H1 (cell line): ENCODE data around the gene OXLD1. TPM values are rescaled to one million over a fixed set of nuclear protein-coding genes. Genes with fewer than 3 reads are reported as not detected.
A peak's percentile ranks its signal among the peaks of the same experiment; 100 is the strongest.

Experiments
- BACH1 ChIP-seq: IDR thresholded peaks from 2 replicates; pipeline ENCODE4 v1.6.1; 2012; ENCODE audit warnings: low read length, improper control_type of control experiment
- BCL11A ChIP-seq, 2 experiments: IDR thresholded peaks; one replicate each; pipeline ENCODE4 v1.6.1; 2011; ENCODE audit warnings: low read depth in 2 of 2, low read length in 2 of 2, mild to moderate bottlenecking in 2 of 2
- CHD2 ChIP-seq: IDR thresholded peaks from 2 replicates; pipeline ENCODE4 v1.6.1; 2012; ENCODE audit warnings: low read length, improper control_type of control experiment
- CREB1 ChIP-seq: IDR thresholded peaks from 2 replicates; pipeline ENCODE4 v1.6.1; 2012; ENCODE audit warnings: inconsistent platforms
- CTBP2 ChIP-seq: IDR thresholded peaks from 2 replicates; pipeline ENCODE4 v1.7.0; 2011; ENCODE audit warnings: borderline replicate concordance, mild to moderate bottlenecking, moderate library complexity, mixed read lengths, low read length; ENCODE audit not compliant: insufficient read depth, insufficient read length
- EGR1 ChIP-seq: IDR thresholded peaks from 2 replicates; pipeline ENCODE4 v1.6.1; 2011; ENCODE audit warnings: low read depth, low read length, borderline replicate concordance
- EP300 ChIP-seq, 2 experiments: IDR thresholded peaks; 1 replicate in 1 of 2; 2 replicates in 1 of 2; pipeline ENCODE4 v1.6.1; 2011 to 2012; ENCODE audit warnings: low read depth in 2 of 2, low read length in 2 of 2, mild to moderate bottlenecking in 2 of 2, borderline replicate concordance in 1 of 2, inconsistent platforms in 1 of 2, moderate library complexity in 1 of 2
- EZH2 ChIP-seq: fragments of 200-600 bp; sonication (generic); IDR thresholded peaks from 2 replicates; pipeline ENCODE4 v1.7.1; 2012; ENCODE audit warnings: low read depth, mild to moderate bottlenecking, moderate library complexity, low read length, inconsistent platforms; ENCODE audit not compliant: severe bottlenecking
- GABPA ChIP-seq: IDR thresholded peaks from 2 replicates; pipeline ENCODE4 v1.6.1; 2011; ENCODE audit warnings: mild to moderate bottlenecking, low read length, moderate library complexity, borderline replicate concordance; ENCODE audit not compliant: insufficient read depth
- JUN ChIP-seq: IDR thresholded peaks from 2 replicates; pipeline ENCODE4 v1.6.1; 2011; ENCODE audit warnings: low read depth, mild to moderate bottlenecking, improper control_type of control experiment, low read length
- KDM4A ChIP-seq: IDR thresholded peaks from one replicate; pipeline ENCODE4 v1.7.1; 2012; ENCODE audit warnings: low read depth, mild to moderate bottlenecking, moderate library complexity, low read length, inconsistent platforms; ENCODE audit not compliant: severe bottlenecking
- PHF8 ChIP-seq: fragments of 200-600 bp; sonication (generic); conservative IDR thresholded peaks from 2 replicates; pipeline ENCODE4 v1.7.1; 2012; ENCODE audit warnings: low read depth, mild to moderate bottlenecking, inconsistent platforms, low read length, moderate library complexity
- RAD21 ChIP-seq, 2 experiments: IDR thresholded peaks in 1 of 2; conservative IDR thresholded peaks in 1 of 2; 2 replicates each; pipeline ENCODE4 v1.6.1; 2011; ENCODE audit warnings: low read depth in 2 of 2, low read length in 2 of 2, improper control_type of control experiment in 1 of 2, inconsistent platforms in 1 of 2, mild to moderate bottlenecking in 1 of 2, moderate library complexity in 1 of 2
- RBBP5 ChIP-seq: IDR thresholded peaks from 2 replicates; pipeline ENCODE4 v1.7.1; 2012; ENCODE audit warnings: low read depth, mild to moderate bottlenecking, inconsistent platforms, low read length, moderate library complexity, borderline replicate concordance
- SAP30 ChIP-seq: fragments of 300-600 bp; sonication (generic); IDR thresholded peaks from 2 replicates; pipeline ENCODE4 v1.7.1; 2012; ENCODE audit warnings: low read length, moderate library complexity, mild to moderate bottlenecking, inconsistent platforms; ENCODE audit not compliant: insufficient read depth, insufficient replicate concordance
- SP2 ChIP-seq: IDR thresholded peaks from 2 replicates; pipeline ENCODE4 v1.6.1; 2012; ENCODE audit warnings: mild to moderate bottlenecking, low read length, inconsistent platforms
- SUZ12 ChIP-seq: fragments of 200-600 bp; sonication (generic); IDR thresholded peaks from 2 replicates; pipeline ENCODE4 v1.6.1; 2012; ENCODE audit warnings: mild to moderate bottlenecking, inconsistent platforms, low read length, moderate library complexity, mixed read lengths
- TAF1 ChIP-seq: IDR thresholded peaks from 2 replicates; pipeline ENCODE4 v1.6.1; 2011; ENCODE audit warnings: mild to moderate bottlenecking, low read depth, low read length
- TBP ChIP-seq: IDR thresholded peaks from 2 replicates; pipeline ENCODE4 v1.6.1; 2011; ENCODE audit warnings: low read depth, low read length, improper control_type of control experiment
- TCF12 ChIP-seq: IDR thresholded peaks from 2 replicates; pipeline ENCODE4 v1.6.1; 2011; ENCODE audit warnings: low read depth, mild to moderate bottlenecking, low read length
- TEAD4 ChIP-seq: IDR thresholded peaks from 2 replicates; pipeline ENCODE4 v1.6.1; 2012; ENCODE audit warnings: low read depth, low read length, inconsistent platforms, mixed read lengths
- ZNF274 ChIP-seq: IDR thresholded peaks from 2 replicates; pipeline ENCODE4 v1.7.0; 2012; ENCODE audit warnings: low read length, borderline replicate concordance; ENCODE audit errors: extremely low read depth
- polyA plus RNA-seq, 7 experiments: library from polyadenylated mRNA; depleted of rRNA in 3 of 7; stranded (reverse) in 5 of 7; unstranded in 2 of 7; fragments of >200 nt in 5 of 7; fragments of 200-250 nt in 2 of 7; gene quantifications; 1 replicate in 5 of 7; 2 replicates in 1 of 7; 4 replicates in 1 of 7; pipeline versions ENCODE4 v1.2.1 to v1.2.3, GENCODE V29; 2011 to 2013; ENCODE audit warnings: missing spikeins in 2 of 7, mixed read lengths in 2 of 7
- total RNA-seq: library from RNA; stranded (reverse); fragmentation: NEBNext Ultra II Directional; extraction: Animal tissue kit (Norgen Biotek cat#: 25700); gene quantifications from 2 replicates; pipeline ENCODE4 v1.2.1, GENCODE V29; 2021
- TF ChIP-seq, protein P1 (sequence below): IDR thresholded peaks from 2 replicates; pipeline ENCODE4 v1.6.1; 2012; ENCODE audit warnings: inconsistent platforms

OXLD1 gene
- total and polyA plus RNA-seq, 2 of the 8 experiments (the other 6 are each of a cell fraction or from before 2014, with no cell fraction given) = 41.5 to 61.9 TPM

DNA sequence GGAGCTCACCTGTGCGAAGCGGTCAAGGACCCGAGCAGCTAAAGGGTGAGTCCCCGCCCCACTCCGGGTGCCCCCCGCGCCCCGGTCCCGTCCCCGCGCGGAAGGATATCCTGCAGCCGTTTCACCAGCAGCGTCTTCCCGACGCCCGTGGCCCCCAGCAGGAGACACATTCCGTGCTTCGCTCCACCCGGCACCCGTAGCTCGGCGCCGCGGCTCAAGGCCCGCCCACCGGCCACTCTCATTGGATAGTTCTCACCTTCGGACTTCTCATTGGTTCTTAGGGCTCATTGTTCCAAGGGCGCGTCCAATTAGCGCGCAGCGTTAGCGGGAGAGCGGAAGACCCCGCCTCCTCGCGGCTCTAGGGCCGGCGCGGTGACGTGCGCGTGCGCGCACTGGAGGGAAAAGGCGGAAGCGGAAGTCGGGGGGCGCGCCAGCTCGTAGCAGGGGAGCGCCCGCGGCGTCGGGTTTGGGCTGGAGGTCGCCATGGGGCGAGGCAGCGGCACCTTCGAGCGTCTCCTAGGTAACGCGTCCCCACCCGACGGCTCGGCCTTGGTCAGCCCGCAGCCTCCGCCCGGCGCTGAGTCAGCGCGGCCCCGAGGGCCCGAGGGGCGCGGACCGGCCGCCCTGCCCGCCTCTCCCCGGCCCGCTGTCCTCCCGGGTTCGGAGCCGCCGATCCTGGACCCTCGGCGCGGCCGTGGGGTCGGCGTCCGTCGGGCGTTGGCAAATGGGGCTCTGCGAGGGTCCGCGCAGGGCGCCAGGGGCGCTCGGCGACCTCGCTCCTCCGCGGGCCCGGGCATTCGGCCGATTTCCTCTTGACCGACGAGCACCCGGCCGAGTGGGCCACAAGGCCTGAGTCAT, 17.4 kb upstream of the OXLD1 start, which contains the start of the genes ARL16 and HGS (continued):
- TF ChIP-seq, protein P1, sequence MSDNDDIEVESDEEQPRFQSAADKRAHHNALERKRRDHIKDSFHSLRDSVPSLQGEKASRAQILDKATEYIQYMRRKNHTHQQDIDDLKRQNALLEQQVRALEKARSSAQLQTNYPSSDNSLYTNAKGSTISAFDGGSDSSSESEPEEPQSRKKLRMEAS = peak; percentile 26; the same call in 1 of the 2 replicates
- TF ChIP-seq RAD21 (IDR thresholded peaks at IDR 0.05 in 1 of 2, conservative IDR thresholded peaks at IDR 0.05 in 1 of 2; ENCODE audit: low read depth in 2 of 2, low read length in 2 of 2) (no peak), RBBP5 (peak; percentile 66), TBP (peak; percentile 31; the same call in 1 of the 2 replicates), JUN (no peak), EGR1 (no peak), EZH2 (no peak), CREB1 (peak; percentile 80), ZNF274 (no peak), CHD2 (peak; percentile 88), BACH1 (peak; percentile 16; the same call in 1 of the 2 replicates), EP300 (IDR thresholded peaks at IDR 0.05; ENCODE audit: borderline replicate concordance in 1 of 2, low read depth in 2 of 2, low read length in 2 of 2) (no peak), PHF8 (peak; percentile 58), SUZ12 (no peak), BCL11A (IDR thresholded peaks at IDR 0.05; ENCODE audit: low read depth in 2 of 2, low read length in 2 of 2) (no peak), CTBP2 (no peak), SAP30 (no peak), KDM4A (peak; percentile 71), TAF1 (peak; percentile 51; the same call in 1 of the 2 replicates), TCF12 (no peak), SP2 (peak; percentile 83), TEAD4 (peak; percentile 93), GABPA (peak; percentile 89)
